Liver (tissue), 9 donors: ENCODE data around the gene P3H2. TPM values are rescaled to one million over a fixed set of nuclear protein-coding genes. Genes with fewer than 3 reads are reported as not detected.

Experiments used
- DNase-seq: peaks from one replicate; pipeline ENCODE4 v3.0.0-alpha.2; 2017; ENCODE audit warnings: low spot score
- H3K27ac ChIP-seq, 2 donors: one replicate each; pipeline ENCODE4 v1.7.0; 2013; ENCODE audit warnings: inconsistent platforms in 2 of 2, low read length in 2 of 2, control low read depth in 1 of 2, low read depth in 1 of 2, mild to moderate bottlenecking in 1 of 2
- H3K27me3 ChIP-seq, 4 donors: one replicate each; pipeline versions ENCODE4 v1.6.1 to v1.7.0; 2013; ENCODE audit warnings: low read length in 3 of 4, inconsistent platforms in 1 of 4, mild to moderate bottlenecking in 1 of 4, moderate library complexity in 1 of 4; ENCODE audit not compliant: control insufficient read depth in 4 of 4, insufficient read depth in 4 of 4
- H3K36me3 ChIP-seq, 4 donors: one replicate each; pipeline versions ENCODE4 v1.6.1 to v1.7.0; 2013; ENCODE audit warnings: low read length in 3 of 4, mild to moderate bottlenecking in 3 of 4, low read depth in 1 of 4, moderate library complexity in 1 of 4; ENCODE audit not compliant: control insufficient read depth in 4 of 4, insufficient read depth in 3 of 4
- H3K4me1 ChIP-seq, 4 donors: one replicate each; pipeline versions ENCODE4 v1.6.1 to v1.7.0; 2013; ENCODE audit warnings: low read length in 3 of 4, mild to moderate bottlenecking in 3 of 4, moderate library complexity in 1 of 4; ENCODE audit not compliant: control insufficient read depth in 4 of 4, insufficient read depth in 4 of 4
- H3K4me3 ChIP-seq, 3 donors: one replicate each; pipeline versions ENCODE4 v1.6.1 to v1.7.0; 2013; ENCODE audit warnings: low read length in 3 of 3, control low read depth in 1 of 3, low read depth in 1 of 3, mild to moderate bottlenecking in 1 of 3
- H3K9ac ChIP-seq, 2 donors: one replicate each; pipeline ENCODE4 v1.7.0; 2013; ENCODE audit warnings: low read length in 2 of 2, mild to moderate bottlenecking in 2 of 2, moderate library complexity in 2 of 2, control low read depth in 1 of 2, low read depth in 1 of 2
- H3K9me3 ChIP-seq, 4 donors: one replicate each; pipeline versions ENCODE4 v1.6.1 to v1.7.0; 2013; ENCODE audit warnings: low read length in 3 of 4; ENCODE audit not compliant: control insufficient read depth in 4 of 4
- EGR1 ChIP-seq, 2 donors: IDR thresholded peaks; 2 replicates each; pipeline ENCODE4 v1.6.1; 2016 to 2018; ENCODE audit warnings: antibody characterized with exemption in 2 of 2, low read depth in 2 of 2
- FOXA1 ChIP-seq: IDR thresholded peaks from 2 replicates; pipeline ENCODE4 v1.6.1; 2016; ENCODE audit warnings: antibody characterized with exemption
- FOXA2 ChIP-seq: IDR thresholded peaks from 2 replicates; pipeline ENCODE4 v1.6.1; 2016; ENCODE audit warnings: antibody characterized with exemption
- GABPA ChIP-seq, 2 donors: IDR thresholded peaks in 1 of 2; conservative IDR thresholded peaks in 1 of 2; 2 replicates each; pipeline ENCODE4 v1.6.1; 2016; ENCODE audit warnings: antibody characterized with exemption in 2 of 2, mild to moderate bottlenecking in 1 of 2, moderate library complexity in 1 of 2
- HNF4A ChIP-seq, 2 donors: conservative IDR thresholded peaks; 2 replicates each; pipeline ENCODE4 v1.6.1; 2016; ENCODE audit warnings: antibody characterized with exemption in 2 of 2, mild to moderate bottlenecking in 2 of 2
- HNF4G ChIP-seq: IDR thresholded peaks from 2 replicates; pipeline ENCODE4 v1.6.1; 2016; ENCODE audit warnings: antibody characterized with exemption
- JUND ChIP-seq, 2 donors: IDR thresholded peaks; 2 replicates each; pipeline ENCODE4 v1.6.1; 2016; ENCODE audit warnings: antibody characterized with exemption in 2 of 2
- NR2F2 ChIP-seq: IDR thresholded peaks from 2 replicates; pipeline ENCODE4 v1.6.1; 2016; ENCODE audit warnings: antibody characterized with exemption
- RAD21 ChIP-seq, 2 donors: IDR thresholded peaks; 2 replicates each; pipeline ENCODE4 v1.6.1; 2016; ENCODE audit warnings: antibody characterized with exemption in 2 of 2, mild to moderate bottlenecking in 2 of 2
- RXRA ChIP-seq, 2 donors: IDR thresholded peaks; 2 replicates each; pipeline ENCODE4 v1.6.1; 2017 to 2018; ENCODE audit warnings: antibody characterized with exemption in 2 of 2, mild to moderate bottlenecking in 1 of 2
- SP1 ChIP-seq: IDR thresholded peaks from 2 replicates; pipeline ENCODE4 v1.6.1; 2018; ENCODE audit warnings: antibody characterized with exemption, mild to moderate bottlenecking
- TAF1 ChIP-seq: conservative IDR thresholded peaks from 2 replicates; pipeline ENCODE4 v1.6.1; 2016; ENCODE audit warnings: antibody characterized with exemption, mild to moderate bottlenecking
- YY1 ChIP-seq: IDR thresholded peaks from 2 replicates; pipeline ENCODE4 v1.6.1; 2016; ENCODE audit warnings: antibody characterized with exemption, mild to moderate bottlenecking
- WGBS: extraction: QIAGEN DNeasy Blood & Tissue Kit; methylation state at CpG from one replicate; pipeline ENCODE4 v1.1.7; 2013; 5-methylcytosine and 5-hydroxymethylcytosine counted together
- polyA plus RNA-seq, 2 donors: library from polyadenylated mRNA; stranded (reverse) in 1 of 2; unstranded in 1 of 2; fragments of 200-250 nt in 1 of 2; fragments of >200 nt in 1 of 2; fragmentation: Nextera tagmentation in 1 of 2; extraction: Ambion mirVana in 1 of 2; gene quantifications; one replicate each; pipeline versions ENCODE4 v1.2.1 to v1.2.3, GENCODE V29; 2013 to 2015
- total RNA-seq, 2 donors: library from RNA; depleted of rRNA; stranded (reverse); fragments of >200 nt; gene quantifications; one replicate each; pipeline ENCODE4 v1.2.3, GENCODE V29; 2014
- TF ChIP-seq, protein P1 (sequence below): IDR thresholded peaks from 2 replicates; pipeline ENCODE4 v1.6.1; 2016; ENCODE audit warnings: antibody characterized with exemption
- TF ChIP-seq, protein P2 (sequence below): IDR thresholded peaks from 2 replicates; pipeline ENCODE4 v1.6.1; 2016; ENCODE audit warnings: antibody characterized with exemption
- TF ChIP-seq, protein P3 (sequence below): IDR thresholded peaks from 2 replicates; pipeline ENCODE4 v1.6.1; 2016; ENCODE audit warnings: antibody characterized with exemption, mild to moderate bottlenecking
- TF ChIP-seq, protein P4 (sequence below): fragments of 150-350 bp; IDR thresholded peaks from 2 replicates; pipeline ENCODE4 v1.5.1; 2017; ENCODE audit warnings: improper control_type of control experiment, low read depth, low read length; ENCODE audit not compliant: missing input control
- donor health status: healthy.
- donor health status: healthy.
- donor health status: healthy.
- donor health status: healthy.
- donor health status: healthy.

The P3H2 gene
- total and polyA plus RNA-seq, 4 donors = 1.9 to 6.9 (median 4.1) TPM

DNA sequence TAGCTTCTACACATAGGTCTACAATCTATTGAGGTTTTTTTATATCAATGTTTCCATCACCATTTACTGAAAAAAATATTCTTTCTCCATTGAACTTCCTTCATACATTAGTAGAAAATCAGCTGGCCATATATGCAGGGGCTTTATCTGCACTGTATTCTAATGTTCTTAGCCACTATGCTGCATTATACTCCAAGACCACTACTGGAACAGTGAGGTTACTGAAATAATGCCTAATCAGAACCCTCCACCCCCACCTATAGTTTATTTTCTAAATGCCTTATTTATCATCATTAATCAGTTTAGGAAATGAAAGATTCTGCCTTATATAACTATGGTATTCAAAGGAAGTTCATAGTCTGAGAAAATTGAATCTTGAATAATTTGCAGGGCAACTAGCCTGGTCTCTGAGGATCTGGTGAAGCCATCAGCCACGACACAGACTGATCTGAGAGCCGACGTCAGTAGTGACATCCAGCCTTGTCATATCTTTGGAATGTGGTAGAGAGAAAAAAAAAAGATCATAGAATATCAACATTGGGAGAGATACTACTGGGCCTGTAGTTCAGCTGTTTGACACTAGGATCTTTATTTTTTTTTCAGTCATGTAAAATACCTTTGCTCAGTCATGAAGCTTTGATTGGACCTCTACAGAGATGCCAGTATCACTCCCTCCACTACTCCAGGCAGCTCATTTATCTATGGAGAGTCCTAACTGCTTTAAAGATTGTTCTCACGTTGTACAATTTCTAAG, 66.6 kb downstream of the P3H2 start:
- Histone ChIP-seq H3K27ac (no peak overlapping the region), H3K9me3 (no peaks in the 10 kb centered on the region), H3K4me3 (no peak overlapping the region), H3K9ac (no peak overlapping the region), H3K27me3 (peaks cover 0 to 3% (median 0%) of the 10 kb centered on the region in 4 donors), H3K4me1 (no peaks in the 10 kb centered on the region), H3K36me3 (no peaks in the 10 kb centered on the region)
- TF ChIP-seq GABPA (IDR thresholded peaks at IDR 0.05 in 1 of 2, conservative IDR thresholded peaks at IDR 0.05 in 1 of 2) (no peak), TAF1 (no peak), FOXA2 (no peak), HNF4A (conservative IDR thresholded peaks at IDR 0.05) (no peak), RXRA (IDR thresholded peaks at IDR 0.05) (no peak), YY1 (no peak), RAD21 (IDR thresholded peaks at IDR 0.05) (no peak), HNF4G (no peak), JUND (IDR thresholded peaks at IDR 0.05) (no peak), NR2F2 (no peak), FOXA1 (no peak), SP1 (no peak), EGR1 (IDR thresholded peaks at IDR 0.05; ENCODE audit: low read depth in 2 of 2) (no peak)
- TF ChIP-seq, protein P1, sequence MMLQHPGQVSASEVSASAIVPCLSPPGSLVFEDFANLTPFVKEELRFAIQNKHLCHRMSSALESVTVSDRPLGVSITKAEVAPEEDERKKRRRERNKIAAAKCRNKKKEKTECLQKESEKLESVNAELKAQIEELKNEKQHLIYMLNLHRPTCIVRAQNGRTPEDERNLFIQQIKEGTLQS = no peak
- TF ChIP-seq, protein P2, sequence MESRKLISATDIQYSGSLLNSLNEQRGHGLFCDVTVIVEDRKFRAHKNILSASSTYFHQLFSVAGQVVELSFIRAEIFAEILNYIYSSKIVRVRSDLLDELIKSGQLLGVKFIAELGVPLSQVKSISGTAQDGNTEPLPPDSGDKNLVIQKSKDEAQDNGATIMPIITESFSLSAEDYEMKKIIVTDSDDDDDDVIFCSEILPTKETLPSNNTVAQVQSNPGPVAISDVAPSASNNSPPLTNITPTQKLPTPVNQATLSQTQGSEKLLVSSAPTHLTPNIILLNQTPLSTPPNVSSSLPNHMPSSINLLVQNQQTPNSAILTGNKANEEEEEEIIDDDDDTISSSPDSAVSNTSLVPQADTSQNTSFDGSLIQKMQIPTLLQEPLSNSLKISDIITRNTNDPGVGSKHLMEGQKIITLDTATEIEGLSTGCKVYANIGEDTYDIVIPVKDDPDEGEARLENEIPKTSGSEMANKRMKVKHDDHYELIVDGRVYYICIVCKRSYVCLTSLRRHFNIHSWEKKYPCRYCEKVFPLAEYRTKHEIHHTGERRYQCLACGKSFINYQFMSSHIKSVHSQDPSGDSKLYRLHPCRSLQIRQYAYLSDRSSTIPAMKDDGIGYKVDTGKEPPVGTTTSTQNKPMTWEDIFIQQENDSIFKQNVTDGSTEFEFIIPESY = no peak
- TF ChIP-seq, protein P3, sequence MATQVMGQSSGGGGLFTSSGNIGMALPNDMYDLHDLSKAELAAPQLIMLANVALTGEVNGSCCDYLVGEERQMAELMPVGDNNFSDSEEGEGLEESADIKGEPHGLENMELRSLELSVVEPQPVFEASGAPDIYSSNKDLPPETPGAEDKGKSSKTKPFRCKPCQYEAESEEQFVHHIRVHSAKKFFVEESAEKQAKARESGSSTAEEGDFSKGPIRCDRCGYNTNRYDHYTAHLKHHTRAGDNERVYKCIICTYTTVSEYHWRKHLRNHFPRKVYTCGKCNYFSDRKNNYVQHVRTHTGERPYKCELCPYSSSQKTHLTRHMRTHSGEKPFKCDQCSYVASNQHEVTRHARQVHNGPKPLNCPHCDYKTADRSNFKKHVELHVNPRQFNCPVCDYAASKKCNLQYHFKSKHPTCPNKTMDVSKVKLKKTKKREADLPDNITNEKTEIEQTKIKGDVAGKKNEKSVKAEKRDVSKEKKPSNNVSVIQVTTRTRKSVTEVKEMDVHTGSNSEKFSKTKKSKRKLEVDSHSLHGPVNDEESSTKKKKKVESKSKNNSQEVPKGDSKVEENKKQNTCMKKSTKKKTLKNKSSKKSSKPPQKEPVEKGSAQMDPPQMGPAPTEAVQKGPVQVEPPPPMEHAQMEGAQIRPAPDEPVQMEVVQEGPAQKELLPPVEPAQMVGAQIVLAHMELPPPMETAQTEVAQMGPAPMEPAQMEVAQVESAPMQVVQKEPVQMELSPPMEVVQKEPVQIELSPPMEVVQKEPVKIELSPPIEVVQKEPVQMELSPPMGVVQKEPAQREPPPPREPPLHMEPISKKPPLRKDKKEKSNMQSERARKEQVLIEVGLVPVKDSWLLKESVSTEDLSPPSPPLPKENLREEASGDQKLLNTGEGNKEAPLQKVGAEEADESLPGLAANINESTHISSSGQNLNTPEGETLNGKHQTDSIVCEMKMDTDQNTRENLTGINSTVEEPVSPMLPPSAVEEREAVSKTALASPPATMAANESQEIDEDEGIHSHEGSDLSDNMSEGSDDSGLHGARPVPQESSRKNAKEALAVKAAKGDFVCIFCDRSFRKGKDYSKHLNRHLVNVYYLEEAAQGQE = no peak
- TF ChIP-seq, protein P4, sequence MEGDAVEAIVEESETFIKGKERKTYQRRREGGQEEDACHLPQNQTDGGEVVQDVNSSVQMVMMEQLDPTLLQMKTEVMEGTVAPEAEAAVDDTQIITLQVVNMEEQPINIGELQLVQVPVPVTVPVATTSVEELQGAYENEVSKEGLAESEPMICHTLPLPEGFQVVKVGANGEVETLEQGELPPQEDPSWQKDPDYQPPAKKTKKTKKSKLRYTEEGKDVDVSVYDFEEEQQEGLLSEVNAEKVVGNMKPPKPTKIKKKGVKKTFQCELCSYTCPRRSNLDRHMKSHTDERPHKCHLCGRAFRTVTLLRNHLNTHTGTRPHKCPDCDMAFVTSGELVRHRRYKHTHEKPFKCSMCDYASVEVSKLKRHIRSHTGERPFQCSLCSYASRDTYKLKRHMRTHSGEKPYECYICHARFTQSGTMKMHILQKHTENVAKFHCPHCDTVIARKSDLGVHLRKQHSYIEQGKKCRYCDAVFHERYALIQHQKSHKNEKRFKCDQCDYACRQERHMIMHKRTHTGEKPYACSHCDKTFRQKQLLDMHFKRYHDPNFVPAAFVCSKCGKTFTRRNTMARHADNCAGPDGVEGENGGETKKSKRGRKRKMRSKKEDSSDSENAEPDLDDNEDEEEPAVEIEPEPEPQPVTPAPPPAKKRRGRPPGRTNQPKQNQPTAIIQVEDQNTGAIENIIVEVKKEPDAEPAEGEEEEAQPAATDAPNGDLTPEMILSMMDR = no peak
- 80% methylated on average over 4 of the region's 4 CpGs for WGBS
- no peak for DNase-seq
